Vagina (tissue), 2 donors: ENCODE measurements around the gene AGPS.

ENCODE experiments used
- CTCF ChIP-seq, 3 experiments: fragments of 450-650 bp in 2 of 3; fragments of 200-600 bp in 1 of 3; sonication (generic) in 1 of 3; IDR thresholded peaks; one replicate each; pipeline ENCODE4 v1.5.1; 2017 to 2019; ENCODE audit warnings: antibody characterized with exemption in 3 of 3, mild to moderate bottlenecking in 2 of 3, moderate library complexity in 2 of 3
- POLR2AphosphoS5 ChIP-seq, 2 donors: sonication (generic); formaldehyde crosslinking; IDR thresholded peaks; one replicate each; pipeline ENCODE4 v1.9.0; 2017; ENCODE audit warnings: antibody characterized with exemption in 2 of 2, mild to moderate bottlenecking in 2 of 2, low read depth in 1 of 2; ENCODE audit not compliant: insufficient read depth in 1 of 2

- no peak for TF ChIP-seq CTCF (IDR thresholded peaks at IDR 0.05)
- TF ChIP-seq POLR2AphosphoS5 (IDR thresholded peaks at IDR 0.05; ENCODE audit: insufficient read depth in 1 of 2, low read depth in 1 of 2) = no peak
Observed at GRCh38 chr2:177464549-177464948, 72.0 kb downstream of the AGPS start.
